GM23248 (cell line): ENCODE results near the gene SLC45A2. TPM values are rescaled to one million over a fixed set of nuclear protein-coding genes. Genes with fewer than 3 reads are reported as not detected.

Experiments used
- DNase-seq: peaks from one replicate; pipeline ENCODE4 v3.0.0-alpha.2; 2015
- H2AFZ ChIP-seq: fragments of 200-600 bp; sonication (generic); 2 replicates; pipeline ENCODE4 v1.6.1; 2016; ENCODE audit warnings: antibody characterized with exemption
- H3F3A ChIP-seq: fragments of 200-600 bp; sonication (generic); 2 replicates; pipeline ENCODE4 v1.6.1; 2016; ENCODE audit warnings: mild to moderate bottlenecking, antibody characterized with exemption, mixed run types; ENCODE audit not compliant: insufficient read depth
- H3K27ac ChIP-seq: fragments of 200-600 bp; sonication (generic); 2 replicates; pipeline ENCODE4 v1.5.1; 2016; ENCODE audit warnings: mild to moderate bottlenecking
- H3K27me3 ChIP-seq: fragments of 200-600 bp; sonication (generic); replicated peaks from 2 replicates; pipeline ENCODE4 v1.6.1; 2016; ENCODE audit warnings: mild to moderate bottlenecking; ENCODE audit not compliant: insufficient read depth
- H3K36me3 ChIP-seq: fragments of 200-600 bp; sonication (generic); 2 replicates; pipeline ENCODE4 v1.6.1; 2016; ENCODE audit warnings: low read depth, mild to moderate bottlenecking
- H3K4me1 ChIP-seq: fragments of 200-600 bp; sonication (generic); 2 replicates; pipeline ENCODE4 v1.6.1; 2016; ENCODE audit warnings: mild to moderate bottlenecking; ENCODE audit not compliant: insufficient read depth
- H3K4me2 ChIP-seq: fragments of 200-600 bp; sonication (generic); one replicate; pipeline ENCODE4 v1.6.1; 2016; ENCODE audit warnings: mild to moderate bottlenecking; ENCODE audit not compliant: unreplicated experiment
- H3K4me3 ChIP-seq: fragments of 200-600 bp; sonication (generic); 2 replicates; pipeline ENCODE4 v1.5.1; 2016; ENCODE audit warnings: mild to moderate bottlenecking
- H3K79me2 ChIP-seq: fragments of 200-600 bp; sonication (generic); 2 replicates; pipeline ENCODE4 v1.6.1; 2016; ENCODE audit warnings: mild to moderate bottlenecking; ENCODE audit not compliant: insufficient read depth
- H3K9ac ChIP-seq: fragments of 200-600 bp; sonication (generic); 2 replicates; pipeline ENCODE4 v1.6.1; 2016; ENCODE audit warnings: mild to moderate bottlenecking
- H3K9me2 ChIP-seq: fragments of 200-600 bp; sonication (generic); 2 replicates; pipeline ENCODE4 v1.6.1; 2016; ENCODE audit warnings: mixed run types, mild to moderate bottlenecking, moderate library complexity; ENCODE audit not compliant: insufficient read depth
- H3K9me3 ChIP-seq: fragments of 200-600 bp; sonication (generic); one replicate; pipeline ENCODE4 v1.6.1; 2017; ENCODE audit warnings: low read depth
- H4K20me1 ChIP-seq: fragments of 200-600 bp; sonication (generic); 2 replicates; pipeline ENCODE4 v1.6.0; 2016; ENCODE audit not compliant: insufficient read depth
- EZH2 ChIP-seq: fragments of 200-600 bp; sonication (generic); IDR thresholded peaks from 2 replicates; pipeline ENCODE4 v1.6.1; 2018; ENCODE audit warnings: antibody characterized with exemption, mild to moderate bottlenecking; ENCODE audit not compliant: insufficient read depth, poor library complexity, severe bottlenecking
- EZH2phosphoT487 ChIP-seq: fragments of 200-600 bp; sonication (generic); IDR thresholded peaks from 2 replicates; pipeline ENCODE4 v1.6.1; 2018; ENCODE audit warnings: antibody characterized with exemption, moderate library complexity, mild to moderate bottlenecking, low read depth; ENCODE audit not compliant: insufficient read depth
- WGBS, 2 experiments: methylation state at CpG; one replicate each; pipeline ENCODE4 v1.1.6; 2015 to 2017; ENCODE audit warnings: low lambda C conversion rate in 2 of 2, low coverage in 1 of 2; ENCODE audit errors: missing lambda C conversion rate in 2 of 2; 5-methylcytosine and 5-hydroxymethylcytosine counted together
- in situ Hi-C: fragments of 300-500 bp; cut with MboI; formaldehyde crosslinking; loops from 2 replicates; pipeline ENCODE4 v1.15.0; 2020
- polyA plus RNA-seq: library from polyadenylated mRNA; unstranded; fragments of >200 nt; fragmentation: Nextera tagmentation; extraction: Ambion mirVana; gene quantifications from 2 replicates; pipeline ENCODE4 v1.2.1, GENCODE V29; 2016
- total RNA-seq: library from RNA; depleted of rRNA; stranded (reverse); fragments of >200 nt; shearing (Covaris generic); gene quantifications from 2 replicates; pipeline ENCODE4 v1.2.3, GENCODE V29; 2014

SLC45A2 gene
- total and polyA plus RNA-seq, 2 experiments from 2014 or later, result not detected

- Histone ChIP-seq H3F3A (peaks cover 33% of the 10 kb centered on the region), H4K20me1 (no peaks in the 10 kb centered on the region), H3K79me2 (peaks cover 25% of the 10 kb centered on the region), H3K27ac (peak within 1 kb of the TSS; percentile 80), H3K9ac (peak within 1 kb of the TSS; percentile 83), H3K4me2 (peak within 1 kb of the TSS; percentile 96), H3K36me3 (peaks cover 6% of the 10 kb centered on the region; the same call in 1 of the 2 replicates), H3K9me3 (no peaks in the 10 kb centered on the region), H3K9me2 (no peaks in the 10 kb centered on the region), H3K4me3 (peak within 1 kb of the TSS; percentile 83), H2AFZ (peak within 1 kb of the TSS; percentile 97), H3K27me3 (no peaks in the 10 kb centered on the region), H3K4me1 (peaks cover 20% of the 10 kb centered on the region)
- TF ChIP-seq EZH2phosphoT487, result no peak
- no peak for TF ChIP-seq EZH2
- WGBS, 2 experiments, result 1 to 2% methylated on average over 58 to 67 of the region's 76 CpGs
- DNase-seq, result peak; percentile 95
- in situ Hi-C loops, result loop anchor here (10.0 to 25.0 kb wide), 2 partner anchors 457 to 879 kb away; no protein-coding TSS in a partner anchor
These were observed 23.4 kb upstream of the SLC45A2 start, which contains the start of gene AMACR for GRCh38 chr5:34007621-34008600. AMACR (minus strand) TSS chr5:34008050; CDS start chr5:34008019, 31 bp downstream.

- WGBS, 2 experiments, result 1 to 4% methylated on average over 11 of the region's 11 CpGs
- peaks cover 20% of the 10 kb centered on the region for H3K4me1 ChIP-seq
- peak overlapping the region; percentile 83 for H3K4me3 ChIP-seq
- no peaks in the 10 kb centered on the region for H3K27me3 ChIP-seq
- peaks cover 25% of the 10 kb centered on the region for H3K79me2 ChIP-seq
- H3K9me2 ChIP-seq, result no peaks in the 10 kb centered on the region
- peaks cover 6% of the 10 kb centered on the region; the same call in 1 of the 2 replicates for H3K36me3 ChIP-seq
- peak overlapping the region; percentile 83 for H3K9ac ChIP-seq
- in situ Hi-C loops, result loop anchor here (10.0 to 25.0 kb wide), 2 partner anchors 458 to 880 kb away; no protein-coding TSS in a partner anchor
- peak overlapping the region; percentile 97 for H2AFZ ChIP-seq
- no peaks in the 10 kb centered on the region for H3K9me3 ChIP-seq
- peak overlapping the region; percentile 80 for H3K27ac ChIP-seq
- DNase-seq, result peak; percentile 50
- H3K4me2 ChIP-seq, result peak overlapping the region; percentile 96
- TF ChIP-seq EZH2phosphoT487, result no peak
- no peak for TF ChIP-seq EZH2
- no peaks in the 10 kb centered on the region for H4K20me1 ChIP-seq
- H3F3A ChIP-seq, result peaks cover 33% of the 10 kb centered on the region
These were observed 22.7 kb upstream of the SLC45A2 start for GRCh38 chr5:34007201-34007620.

- Histone ChIP-seq H3K4me2 (no peak overlapping the region), H3K27me3 (no peaks in the 10 kb centered on the region), H3K79me2 (peaks cover 25% of the 10 kb centered on the region), H3F3A (peaks cover 33% of the 10 kb centered on the region), H2AFZ (no peak overlapping the region), H3K4me1 (peaks cover 20% of the 10 kb centered on the region), H3K27ac (no peak overlapping the region), H3K9ac (no peak overlapping the region), H3K36me3 (peaks cover 6% of the 10 kb centered on the region; the same call in 1 of the 2 replicates), H3K4me3 (no peak overlapping the region), H3K9me2 (no peaks in the 10 kb centered on the region), H3K9me3 (no peaks in the 10 kb centered on the region), H4K20me1 (no peaks in the 10 kb centered on the region)
- 95 to 97% methylated on average over 4 of the region's 4 CpGs for WGBS, 2 experiments
- DNase-seq, result no peak
- in situ Hi-C loops, result loop anchor here (10.0 to 25.0 kb wide), 2 partner anchors 459 to 882 kb away; no protein-coding TSS in a partner anchor
- TF ChIP-seq EZH2phosphoT487, result no peak
- TF ChIP-seq EZH2, result no peak
These were observed 21.2 kb upstream of the SLC45A2 start for GRCh38 chr5:34005681-34006080.

GRCh38 chr5:34005211-34005610, 20.7 kb upstream of the SLC45A2 start:
- no peak overlapping the region for H3K4me2 ChIP-seq
- no peak overlapping the region for H3K4me3 ChIP-seq
- in situ Hi-C loops, result loop anchor here (10.0 to 25.0 kb wide), 2 partner anchors 460 to 882 kb away; no protein-coding TSS in a partner anchor
- H3K27ac ChIP-seq, result no peak overlapping the region
- TF ChIP-seq EZH2phosphoT487 (no peak), EZH2 (no peak)
- no peaks in the 10 kb centered on the region for H3K27me3 ChIP-seq
- H3F3A ChIP-seq, result peaks cover 30% of the 10 kb centered on the region
- peaks cover 25% of the 10 kb centered on the region for H3K79me2 ChIP-seq
- H3K9me3 ChIP-seq, result no peaks in the 10 kb centered on the region
- H3K9ac ChIP-seq, result no peak overlapping the region
- H2AFZ ChIP-seq, result no peak overlapping the region
- peaks cover 7% of the 10 kb centered on the region for H3K36me3 ChIP-seq
- no peak for DNase-seq
- no peaks in the 10 kb centered on the region for H3K9me2 ChIP-seq
- H4K20me1 ChIP-seq, result no peaks in the 10 kb centered on the region
- WGBS, 2 experiments, result 92 to 98% methylated on average over 4 of the region's 4 CpGs
- peaks cover 20% of the 10 kb centered on the region for H3K4me1 ChIP-seq
